ENCODE results near the gene HOXA6. TPM values are rescaled to one million over a fixed set of nuclear protein-coding genes. Genes with fewer than 3 reads are reported as not detected.
A peak's percentile ranks its signal among the peaks of the same experiment; 100 is the strongest.

Gene HOXA6
- total and polyA plus RNA-seq, 9 of the 15 experiments (the other 6 are each of a cell fraction or from before 2014, with no cell fraction given), result not detected

GRCh38 chr7:27133409-27134231, 14.0 kb downstream of the HOXA6 start (continued):
- TF ChIP-seq ZNF512 (tag; IDR thresholded peaks at IDR 0.05) (no peak), ZNF197 (CRISPR knock-in tag; IDR thresholded peaks at IDR 0.05; ENCODE audit: low read depth) (no peak), SRSF1 (IDR thresholded peaks at IDR 0.05; ENCODE audit: low read depth, low read length) (no peak), POLR2G (IDR thresholded peaks at IDR 0.05; ENCODE audit: low read depth, low read length) (no peak)

- 0% methylated on average over 6 of the region's 6 CpGs for WGBS (ENCODE audit: insufficient coverage, low coverage, missing lambda C conversion rate)
- Histone ChIP-seq H3K9ac (ENCODE audit: insufficient read depth in 1 of 2, low read depth in 2 of 2, low read length in 2 of 2) (no peak overlapping the region), H3K79me2 (ENCODE audit: control insufficient read depth, insufficient read depth, low read length) (no peaks in the 10 kb centered on the region), H3K4me3 (no peak overlapping the region), H3K27ac (ENCODE audit: extremely low read depth, low read depth, low read length) (no peak overlapping the region), H4K20me1 (replicated peaks; ENCODE audit: control insufficient read depth, insufficient read depth, low read length) (no peaks in the 10 kb centered on the region; the same call in 1 of the 2 replicates), H3K4me2 (ENCODE audit: insufficient read depth, low read length) (no peak overlapping the region), H3K27me3 (ENCODE audit: control insufficient read depth in 2 of 2, insufficient read depth in 2 of 2, low read length in 2 of 2) (peaks cover 25 to 33% of the 10 kb centered on the region in 2 experiments), H3K9me3 (replicated peaks; ENCODE audit: control insufficient read depth, insufficient read depth, low read depth, low read length) (no peaks in the 10 kb centered on the region), H3K4me1 (replicated peaks in 1 of 2; ENCODE audit: control insufficient read depth in 2 of 2, insufficient read depth in 2 of 2, low read length in 2 of 2) (peaks cover 0 to 7% of the 10 kb centered on the region in 2 experiments; a peak in 1 of 5 replicates), H3K9me1 (ENCODE audit: control insufficient read depth, insufficient read depth, low read length) (no peaks in the 10 kb centered on the region), H2AFZ (ENCODE audit: low read depth, low read length) (no peak overlapping the region), H3K36me3 (ENCODE audit: control insufficient read depth, insufficient read depth, low read length) (no peaks in the 10 kb centered on the region)
- ChIA-PET CTCF (ENCODE audit: low intra/inter-chr PET ratio) (no interaction called here), POLR2A (no interaction called here)
- no TSS peak for BruUV-seq (replicated peaks)
- FAIRE-seq (peak; percentile 29), DNase-seq (ENCODE audit: extremely low read depth in 1 of 4, low spot score in 3 of 4) (no peak), ATAC-seq (no peak)
- in situ Hi-C loops (cut with MboI), result no loop called here
- intact Hi-C loops (cut with micrococcal nuclease), result no loop called here
- TF ChIP-seq, protein P1, sequence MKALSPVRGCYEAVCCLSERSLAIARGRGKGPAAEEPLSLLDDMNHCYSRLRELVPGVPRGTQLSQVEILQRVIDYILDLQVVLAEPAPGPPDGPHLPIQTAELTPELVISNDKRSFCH (CRISPR knock-in tag; IDR thresholded peaks at IDR 0.05), result no peak
- TF ChIP-seq, protein P1 (tag; IDR thresholded peaks at IDR 0.05), result no peak
- TF ChIP-seq SAFB2 (IDR thresholded peaks at IDR 0.05; ENCODE audit: borderline replicate concordance, low read depth, low read length, severe bottlenecking), result no peak
- TF ChIP-seq FIP1L1 (IDR thresholded peaks at IDR 0.05; ENCODE audit: low read depth, low read length, poor library complexity, severe bottlenecking), result no peak
- TF ChIP-seq EZH2 (IDR thresholded peaks at IDR 0.05; ENCODE audit: borderline replicate concordance, low read depth, low read length), result no peak
These were observed 14.6 kb downstream of the HOXA6 start for GRCh38 chr7:27132978-27133377.
